Measurements from ENCODE around the gene SASH1. TPM values are rescaled to one million over a fixed set of nuclear protein-coding genes. Genes with fewer than 3 reads are reported as not detected.

The SASH1 gene
- total and polyA plus RNA-seq, 9 of the 15 experiments (the other 6 are each of a cell fraction or from before 2014, with no cell fraction given), result 0.35 to 3.5 (median 1.6) TPM

GRCh38 chr6:148472171-148473105 is 129.8 kb downstream of the SASH1 start:
- H3K27ac ChIP-seq (ENCODE audit: extremely low read depth, low read depth, low read length), result no peak overlapping the region
- H4K20me1 ChIP-seq (replicated peaks; ENCODE audit: control insufficient read depth, insufficient read depth, low read length), result no peaks in the 10 kb centered on the region; the same call in 1 of the 2 replicates
- H3K79me2 ChIP-seq (ENCODE audit: control insufficient read depth, insufficient read depth, low read length), result no peaks in the 10 kb centered on the region
- FAIRE-seq (no peak), DNase-seq (ENCODE audit: extremely low read depth in 1 of 4, low spot score in 3 of 4) (no peak), ATAC-seq (no peak)
- no peak overlapping the region for H2AFZ ChIP-seq (ENCODE audit: low read depth, low read length)
- H3K9me3 ChIP-seq (replicated peaks; ENCODE audit: control insufficient read depth, insufficient read depth, low read depth, low read length), result no peaks in the 10 kb centered on the region
- POLR2A ChIA-PET, result interaction anchor here (0.7 kb wide), 1 partner anchor 151 kb away, joined by 3 read pairs; no protein-coding TSS in a partner anchor
- no peak overlapping the region for H3K9ac ChIP-seq (ENCODE audit: insufficient read depth in 1 of 2, low read depth in 2 of 2, low read length in 2 of 2)
- intact Hi-C loops (cut with micrococcal nuclease), result no loop called here
- H3K4me3 ChIP-seq, result no peak overlapping the region
- no peaks in the 10 kb centered on the region for H3K9me1 ChIP-seq (ENCODE audit: control insufficient read depth, insufficient read depth, low read length)
- 3% methylated on average over 12 of the region's 12 CpGs for WGBS (ENCODE audit: insufficient coverage, low coverage, missing lambda C conversion rate)
- no peak overlapping the region for H3K4me2 ChIP-seq (ENCODE audit: insufficient read depth, low read length)
- no peaks in the 10 kb centered on the region for H3K36me3 ChIP-seq (ENCODE audit: control insufficient read depth, insufficient read depth, low read length)
- H3K4me1 ChIP-seq (replicated peaks in 1 of 2; ENCODE audit: control insufficient read depth in 2 of 2, insufficient read depth in 2 of 2, low read length in 2 of 2), result no peaks in the 10 kb centered on the region
- CTCF ChIA-PET (ENCODE audit: low intra/inter-chr PET ratio), result no interaction called here
- H3K27me3 ChIP-seq (ENCODE audit: control insufficient read depth in 2 of 2, insufficient read depth in 2 of 2, low read length in 2 of 2), result peaks cover 17 to 26% of the 10 kb centered on the region in 2 experiments
- no TSS peak for BruUV-seq (replicated peaks)
- in situ Hi-C loops (cut with MboI), result no loop called here
- TF ChIP-seq TSHZ1 (CRISPR knock-in tag; IDR thresholded peaks at IDR 0.05) (no peak), ZBTB12 (CRISPR knock-in tag; IDR thresholded peaks at IDR 0.05) (no peak), ZBTB2 (IDR thresholded peaks at IDR 0.05) (no peak), NR4A1 (CRISPR knock-in tag; IDR thresholded peaks at IDR 0.05) (no peak), NR4A1 (tag; IDR thresholded peaks at IDR 0.05) (no peak), HBP1 (CRISPR knock-in tag; IDR thresholded peaks at IDR 0.05) (no peak)
